HepG2 (cell line): Measurements from ENCODE around the gene TBX6. TPM values are rescaled to one million over a fixed set of nuclear protein-coding genes. Genes with fewer than 3 reads are reported as not detected.
A peak's percentile ranks its signal among the peaks of the same experiment; 100 is the strongest.

Experiments used
- ATAD3A ChIP-seq: sonication (generic); formaldehyde crosslinking; IDR thresholded peaks from 2 replicates; pipeline ENCODE4 v1.4.0; 2020; ENCODE audit warnings: missing genetic modification reagents
- CBX1 ChIP-seq: IDR thresholded peaks from one replicate; pipeline ENCODE4 v1.6.1; 2016; ENCODE audit warnings: antibody characterized with exemption, low read depth
- FOSL2 ChIP-seq: sonication (generic); formaldehyde crosslinking; IDR thresholded peaks from 2 replicates; pipeline ENCODE4 v1.4.0; 2020; ENCODE audit warnings: missing genetic modification reagents
- GTF3A ChIP-seq: sonication (generic); formaldehyde crosslinking; conservative IDR thresholded peaks from 2 replicates; pipeline ENCODE4 v1.4.0; 2020; ENCODE audit warnings: mild to moderate bottlenecking, missing genetic modification reagents
- KAT7 ChIP-seq: IDR thresholded peaks from 2 replicates; pipeline ENCODE4 v1.6.1; 2018; ENCODE audit warnings: borderline replicate concordance, missing compliant biosample characterization
- RCOR2 ChIP-seq: IDR thresholded peaks from 2 replicates; pipeline ENCODE4 v1.6.1; 2016; ENCODE audit warnings: missing biosample characterization, missing genetic modification reagents
- SPEN ChIP-seq: sonication (generic); formaldehyde crosslinking; IDR thresholded peaks from 2 replicates; pipeline ENCODE4 v1.5.1; 2020; ENCODE audit warnings: low read depth, mild to moderate bottlenecking, missing genetic modification reagents
- THAP11 ChIP-seq: IDR thresholded peaks from 2 replicates; pipeline ENCODE4 v1.6.1; 2016; ENCODE audit warnings: missing biosample characterization, missing genetic modification reagents
- ZNF44 ChIP-seq: sonication (generic); formaldehyde crosslinking; IDR thresholded peaks from 2 replicates; pipeline ENCODE4 v1.5.1; 2020; ENCODE audit warnings: mild to moderate bottlenecking, missing genetic modification reagents
- ZNF572 ChIP-seq: sonication (generic); formaldehyde crosslinking; IDR thresholded peaks from 2 replicates; pipeline ENCODE4 v1.5.1; 2020; ENCODE audit warnings: mild to moderate bottlenecking, missing genetic modification reagents
- polyA plus RNA-seq, 8 experiments: library from polyadenylated mRNA; depleted of rRNA in 3 of 8; stranded (reverse) in 7 of 8; unstranded in 1 of 8; fragments of >200 nt; fragmentation: Illumina TruSeq in 4 of 8; extraction: Trizol in 4 of 8; gene quantifications; 2 replicates each; pipeline versions ENCODE4 v1.2.1 to v1.2.3, GENCODE V29; 2011 to 2016; ENCODE audit warnings: low read depth in 4 of 8, missing spikeins in 1 of 8, mixed read lengths in 1 of 8; ENCODE audit not compliant: insufficient read depth in 1 of 8
- total RNA-seq, 5 experiments: library from RNA; depleted of rRNA; stranded (reverse); fragments of >200 nt; fragmentation: Illumina TruSeq; extraction: Trizol; gene quantifications; 2 replicates each; pipeline ENCODE4 v1.2.3, GENCODE V29; 2016; ENCODE audit warnings: low read depth in 1 of 5
- TF ChIP-seq, protein P1 (sequence below): sonication (generic); formaldehyde crosslinking; IDR thresholded peaks from 2 replicates; pipeline ENCODE4 v1.8.1; 2022; ENCODE audit warnings: low read depth, mild to moderate bottlenecking, missing genetic modification reagents
- TF ChIP-seq, protein P2 (sequence below): IDR thresholded peaks from 2 replicates; pipeline ENCODE4 v1.6.1; 2016
- TF ChIP-seq, protein P3 (sequence below): sonication (generic); formaldehyde crosslinking; IDR thresholded peaks from 2 replicates; pipeline ENCODE4 v1.8.1; 2023; ENCODE audit warnings: mild to moderate bottlenecking, missing genetic modification reagents
- TF ChIP-seq, protein P4 (sequence below): sonication (generic); formaldehyde crosslinking; IDR thresholded peaks from 2 replicates; pipeline ENCODE4 v1.5.1; 2020; ENCODE audit warnings: missing genetic modification reagents, mild to moderate bottlenecking, borderline replicate concordance
- TF ChIP-seq, protein P5 (sequence below): sonication (generic); formaldehyde crosslinking; IDR thresholded peaks from 2 replicates; pipeline ENCODE4 v1.5.1; 2020; ENCODE audit warnings: mild to moderate bottlenecking, missing genetic modification reagents, moderate library complexity
- TF ChIP-seq, protein P6 (sequence below): sonication (generic); formaldehyde crosslinking; IDR thresholded peaks from 2 replicates; pipeline ENCODE4 v1.8.0; 2022; ENCODE audit warnings: mild to moderate bottlenecking, missing genetic modification reagents, moderate library complexity

TBX6 gene
- total and polyA plus RNA-seq, 2 of the 13 experiments (the other 11 are each of a cell fraction or from before 2014, with no cell fraction given): 0.24 to 0.42 TPM

DNA sequence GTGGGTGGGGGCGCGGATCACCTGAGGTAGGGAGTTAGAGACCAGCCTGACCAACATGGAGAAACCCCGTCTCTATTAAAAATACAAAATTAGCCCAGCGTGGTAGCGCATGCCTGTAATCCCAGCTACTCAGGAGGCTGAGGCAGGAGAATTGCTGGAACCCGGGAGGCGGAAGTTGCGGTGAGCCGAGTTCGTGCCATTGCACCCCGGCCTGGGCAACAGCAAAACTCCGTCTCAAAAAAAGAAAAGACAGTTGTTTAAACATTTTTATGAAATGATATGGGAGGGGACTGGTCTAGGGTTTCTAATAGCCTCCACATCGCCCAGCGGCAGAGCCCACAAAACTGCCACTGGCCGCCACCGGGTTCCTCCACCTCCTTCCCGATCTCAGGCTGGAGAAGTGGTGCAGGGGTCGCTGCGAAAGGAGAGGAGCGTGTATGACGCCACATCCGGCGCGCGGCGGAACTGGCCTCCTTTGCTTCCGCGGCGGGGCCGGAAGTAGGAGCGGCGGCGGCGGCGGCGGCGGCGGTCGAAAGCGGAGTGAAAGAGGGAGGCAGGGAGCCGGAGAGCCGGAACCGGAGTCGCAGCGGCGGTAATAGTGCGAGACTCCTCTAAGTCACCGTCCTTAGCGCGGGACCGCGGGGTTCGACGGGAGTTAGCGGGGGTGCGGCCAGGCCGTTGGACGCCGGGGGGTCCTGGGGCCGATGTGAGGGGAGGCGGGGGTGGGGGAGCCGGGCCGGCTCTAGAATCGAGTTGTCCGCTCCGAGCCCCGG, 16.0 kb downstream of the TBX6 start, which contains the start of gene PPP4C (continued):
- TF ChIP-seq, protein P1, sequence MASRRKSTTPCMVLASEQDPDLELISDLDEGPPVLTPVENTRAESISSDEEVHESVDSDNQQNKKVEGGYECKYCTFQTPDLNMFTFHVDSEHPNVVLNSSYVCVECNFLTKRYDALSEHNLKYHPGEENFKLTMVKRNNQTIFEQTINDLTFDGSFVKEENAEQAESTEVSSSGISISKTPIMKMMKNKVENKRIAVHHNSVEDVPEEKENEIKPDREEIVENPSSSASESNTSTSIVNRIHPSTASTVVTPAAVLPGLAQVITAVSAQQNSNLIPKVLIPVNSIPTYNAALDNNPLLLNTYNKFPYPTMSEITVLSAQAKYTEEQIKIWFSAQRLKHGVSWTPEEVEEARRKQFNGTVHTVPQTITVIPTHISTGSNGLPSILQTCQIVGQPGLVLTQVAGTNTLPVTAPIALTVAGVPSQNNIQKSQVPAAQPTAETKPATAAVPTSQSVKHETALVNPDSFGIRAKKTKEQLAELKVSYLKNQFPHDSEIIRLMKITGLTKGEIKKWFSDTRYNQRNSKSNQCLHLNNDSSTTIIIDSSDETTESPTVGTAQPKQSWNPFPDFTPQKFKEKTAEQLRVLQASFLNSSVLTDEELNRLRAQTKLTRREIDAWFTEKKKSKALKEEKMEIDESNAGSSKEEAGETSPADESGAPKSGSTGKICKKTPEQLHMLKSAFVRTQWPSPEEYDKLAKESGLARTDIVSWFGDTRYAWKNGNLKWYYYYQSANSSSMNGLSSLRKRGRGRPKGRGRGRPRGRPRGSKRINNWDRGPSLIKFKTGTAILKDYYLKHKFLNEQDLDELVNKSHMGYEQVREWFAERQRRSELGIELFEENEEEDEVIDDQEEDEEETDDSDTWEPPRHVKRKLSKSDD (CRISPR knock-in tag): no peak
- TF ChIP-seq, protein P2, sequence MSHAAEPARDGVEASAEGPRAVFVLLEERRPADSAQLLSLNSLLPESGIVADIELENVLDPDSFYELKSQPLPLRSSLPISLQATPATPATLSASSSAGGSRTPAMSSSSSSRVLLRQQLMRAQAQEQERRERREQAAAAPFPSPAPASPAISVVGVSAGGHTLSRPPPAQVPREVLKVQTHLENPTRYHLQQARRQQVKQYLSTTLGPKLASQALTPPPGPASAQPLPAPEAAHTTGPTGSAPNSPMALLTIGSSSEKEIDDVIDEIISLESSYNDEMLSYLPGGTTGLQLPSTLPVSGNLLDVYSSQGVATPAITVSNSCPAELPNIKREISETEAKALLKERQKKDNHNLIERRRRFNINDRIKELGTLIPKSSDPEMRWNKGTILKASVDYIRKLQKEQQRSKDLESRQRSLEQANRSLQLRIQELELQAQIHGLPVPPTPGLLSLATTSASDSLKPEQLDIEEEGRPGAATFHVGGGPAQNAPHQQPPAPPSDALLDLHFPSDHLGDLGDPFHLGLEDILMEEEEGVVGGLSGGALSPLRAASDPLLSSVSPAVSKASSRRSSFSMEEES (CRISPR knock-in tag): no peak
- TF ChIP-seq SPEN (peak; percentile 83), KAT7 (CRISPR knock-in tag) (peak; percentile 73; the same call in 1 of the 2 replicates), RCOR2 (CRISPR knock-in tag) (no peak), ATAD3A (CRISPR knock-in tag) (no peak), ZNF572 (no peak), CBX1 (no peak), THAP11 (CRISPR knock-in tag) (peak; percentile 93), GTF3A (CRISPR knock-in tag) (no peak), ZNF44 (CRISPR knock-in tag) (no peak; the same call in 1 of the 2 replicates), FOSL2 (CRISPR knock-in tag) (peak; percentile 44; the same call in 1 of the 2 replicates)
- TF ChIP-seq, protein P3, sequence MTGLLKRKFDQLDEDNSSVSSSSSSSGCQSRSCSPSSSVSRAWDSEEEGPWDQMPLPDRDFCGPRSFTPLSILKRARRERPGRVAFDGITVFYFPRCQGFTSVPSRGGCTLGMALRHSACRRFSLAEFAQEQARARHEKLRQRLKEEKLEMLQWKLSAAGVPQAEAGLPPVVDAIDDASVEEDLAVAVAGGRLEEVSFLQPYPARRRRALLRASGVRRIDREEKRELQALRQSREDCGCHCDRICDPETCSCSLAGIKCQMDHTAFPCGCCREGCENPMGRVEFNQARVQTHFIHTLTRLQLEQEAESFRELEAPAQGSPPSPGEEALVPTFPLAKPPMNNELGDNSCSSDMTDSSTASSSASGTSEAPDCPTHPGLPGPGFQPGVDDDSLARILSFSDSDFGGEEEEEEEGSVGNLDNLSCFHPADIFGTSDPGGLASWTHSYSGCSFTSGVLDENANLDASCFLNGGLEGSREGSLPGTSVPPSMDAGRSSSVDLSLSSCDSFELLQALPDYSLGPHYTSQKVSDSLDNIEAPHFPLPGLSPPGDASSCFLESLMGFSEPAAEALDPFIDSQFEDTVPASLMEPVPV: no peak
- TF ChIP-seq, protein P4, sequence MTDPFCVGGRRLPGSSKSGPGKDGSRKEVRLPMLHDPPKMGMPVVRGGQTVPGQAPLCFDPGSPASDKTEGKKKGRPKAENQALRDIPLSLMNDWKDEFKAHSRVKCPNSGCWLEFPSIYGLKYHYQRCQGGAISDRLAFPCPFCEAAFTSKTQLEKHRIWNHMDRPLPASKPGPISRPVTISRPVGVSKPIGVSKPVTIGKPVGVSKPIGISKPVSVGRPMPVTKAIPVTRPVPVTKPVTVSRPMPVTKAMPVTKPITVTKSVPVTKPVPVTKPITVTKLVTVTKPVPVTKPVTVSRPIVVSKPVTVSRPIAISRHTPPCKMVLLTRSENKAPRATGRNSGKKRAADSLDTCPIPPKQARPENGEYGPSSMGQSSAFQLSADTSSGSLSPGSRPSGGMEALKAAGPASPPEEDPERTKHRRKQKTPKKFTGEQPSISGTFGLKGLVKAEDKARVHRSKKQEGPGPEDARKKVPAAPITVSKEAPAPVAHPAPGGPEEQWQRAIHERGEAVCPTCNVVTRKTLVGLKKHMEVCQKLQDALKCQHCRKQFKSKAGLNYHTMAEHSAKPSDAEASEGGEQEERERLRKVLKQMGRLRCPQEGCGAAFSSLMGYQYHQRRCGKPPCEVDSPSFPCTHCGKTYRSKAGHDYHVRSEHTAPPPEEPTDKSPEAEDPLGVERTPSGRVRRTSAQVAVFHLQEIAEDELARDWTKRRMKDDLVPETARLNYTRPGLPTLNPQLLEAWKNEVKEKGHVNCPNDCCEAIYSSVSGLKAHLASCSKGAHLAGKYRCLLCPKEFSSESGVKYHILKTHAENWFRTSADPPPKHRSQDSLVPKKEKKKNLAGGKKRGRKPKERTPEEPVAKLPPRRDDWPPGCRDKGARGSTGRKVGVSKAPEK (CRISPR knock-in tag): no peak
- TF ChIP-seq, protein P5, sequence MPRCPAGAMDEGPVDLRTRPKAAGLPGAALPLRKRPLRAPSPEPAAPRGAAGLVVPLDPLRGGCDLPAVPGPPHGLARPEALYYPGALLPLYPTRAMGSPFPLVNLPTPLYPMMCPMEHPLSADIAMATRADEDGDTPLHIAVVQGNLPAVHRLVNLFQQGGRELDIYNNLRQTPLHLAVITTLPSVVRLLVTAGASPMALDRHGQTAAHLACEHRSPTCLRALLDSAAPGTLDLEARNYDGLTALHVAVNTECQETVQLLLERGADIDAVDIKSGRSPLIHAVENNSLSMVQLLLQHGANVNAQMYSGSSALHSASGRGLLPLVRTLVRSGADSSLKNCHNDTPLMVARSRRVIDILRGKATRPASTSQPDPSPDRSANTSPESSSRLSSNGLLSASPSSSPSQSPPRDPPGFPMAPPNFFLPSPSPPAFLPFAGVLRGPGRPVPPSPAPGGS: peak; percentile 52; the same call in 1 of the 2 replicates
- TF ChIP-seq, protein P6, sequence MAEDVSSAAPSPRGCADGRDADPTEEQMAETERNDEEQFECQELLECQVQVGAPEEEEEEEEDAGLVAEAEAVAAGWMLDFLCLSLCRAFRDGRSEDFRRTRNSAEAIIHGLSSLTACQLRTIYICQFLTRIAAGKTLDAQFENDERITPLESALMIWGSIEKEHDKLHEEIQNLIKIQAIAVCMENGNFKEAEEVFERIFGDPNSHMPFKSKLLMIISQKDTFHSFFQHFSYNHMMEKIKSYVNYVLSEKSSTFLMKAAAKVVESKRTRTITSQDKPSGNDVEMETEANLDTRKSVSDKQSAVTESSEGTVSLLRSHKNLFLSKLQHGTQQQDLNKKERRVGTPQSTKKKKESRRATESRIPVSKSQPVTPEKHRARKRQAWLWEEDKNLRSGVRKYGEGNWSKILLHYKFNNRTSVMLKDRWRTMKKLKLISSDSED (CRISPR knock-in tag): no peak
